A204.1 (cell line): Measurements from ENCODE around the gene GRID1.
"Not testable (repeated sequence)": the region's sequence is repeated elsewhere in the genome, so short reads cannot be mapped to it uniquely, and the experiment has no call there.

Source experiments
- FAIRE-seq: peaks from 2 replicates; lab custom pipeline; 2012; peaks lifted over from hg19 to GRCh38; lab: Jason Lieb, UNC

The GRID1 gene

DNA sequence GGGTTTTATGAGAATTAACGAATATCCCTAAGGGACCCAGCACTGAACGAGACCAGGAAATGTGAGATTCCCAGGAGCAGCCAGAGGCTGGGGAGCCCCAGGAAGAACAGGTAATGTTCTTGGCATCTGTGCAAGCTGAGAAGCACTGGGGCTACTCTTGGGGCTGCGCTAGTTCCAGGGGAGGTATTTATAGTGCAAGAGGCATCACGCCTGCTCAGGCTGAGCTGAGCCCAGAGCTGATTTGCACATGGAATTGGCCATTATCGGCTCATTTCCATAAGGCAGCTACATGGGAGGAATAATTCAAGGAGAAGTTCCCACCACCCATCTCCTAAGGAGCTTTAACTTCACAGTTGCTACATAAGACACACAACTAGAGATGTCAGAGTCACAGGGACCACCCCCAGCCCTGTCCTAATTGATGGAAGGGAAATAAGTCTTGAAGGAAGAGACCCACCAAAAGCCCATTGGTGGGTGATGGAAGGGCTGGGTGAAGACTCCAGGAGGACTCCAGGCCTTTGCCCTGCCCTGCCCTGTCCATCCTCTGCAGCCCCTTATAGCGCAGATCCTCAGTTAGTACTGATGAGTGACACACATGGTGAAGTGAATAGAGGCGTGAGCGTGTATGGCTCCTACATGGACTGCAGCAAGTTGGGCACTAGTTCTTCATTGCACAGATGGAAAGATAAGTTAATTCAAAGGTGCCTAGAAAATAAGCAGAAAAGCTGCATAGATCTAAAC, 178.9 kb downstream of the GRID1 start:
- no peak for FAIRE-seq

- no peak for FAIRE-seq
Observed at GRCh38 chr10:86186633-86187032, 180.0 kb downstream of the GRID1 start.

- no peak for FAIRE-seq
Observed at GRCh38 chr10:86182595-86182994, 184.0 kb downstream of the GRID1 start.

DNA sequence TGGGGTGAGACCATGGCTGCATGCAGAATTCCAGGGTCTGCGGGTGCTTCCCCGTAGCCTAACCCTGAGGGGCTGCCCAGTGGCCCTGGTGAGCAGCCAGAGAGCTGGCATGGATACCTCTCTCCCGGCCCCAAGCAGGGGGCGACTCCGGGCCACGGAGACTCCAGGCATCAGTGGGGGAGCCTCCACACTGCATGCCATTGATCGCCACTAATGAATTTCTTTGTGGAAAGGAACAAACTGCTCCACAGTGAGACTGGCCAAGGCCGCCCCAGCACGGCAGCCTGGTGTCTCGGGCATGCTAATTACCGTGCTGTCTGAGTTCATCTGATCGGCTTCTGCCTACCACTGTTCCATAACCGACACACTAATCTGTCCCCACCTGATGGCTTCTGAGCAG, 184.4 kb downstream of the GRID1 start:
- no peak for FAIRE-seq

GRCh38 chr10:86180861-86181260, 185.7 kb downstream of the GRID1 start:
- no peak for FAIRE-seq

- no peak for FAIRE-seq
Observed at GRCh38 chr10:86179961-86180360, 186.6 kb downstream of the GRID1 start.

DNA sequence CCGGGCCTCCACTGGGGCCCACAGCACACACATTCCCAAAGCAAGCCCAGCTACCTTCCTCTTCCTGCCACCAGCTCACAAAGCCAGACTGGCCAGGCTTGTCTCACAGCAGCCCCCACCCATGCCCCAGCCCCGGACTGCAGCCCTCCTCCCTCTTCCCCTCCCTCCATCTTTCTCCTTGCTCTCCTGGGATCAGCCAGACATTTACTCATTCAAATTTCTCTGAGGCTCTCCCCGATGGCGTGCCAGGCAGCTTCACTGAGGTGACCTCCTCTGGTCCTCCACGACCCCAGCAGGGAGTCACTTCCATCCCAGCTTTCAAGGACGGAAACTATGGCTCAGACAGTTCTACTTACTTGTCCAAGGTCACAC, 187.5 kb downstream of the GRID1 start:
- FAIRE-seq, result no peak

GRCh38 chr10:86178401-86179152, 188.0 kb downstream of the GRID1 start:
- FAIRE-seq, result no peak

DNA sequence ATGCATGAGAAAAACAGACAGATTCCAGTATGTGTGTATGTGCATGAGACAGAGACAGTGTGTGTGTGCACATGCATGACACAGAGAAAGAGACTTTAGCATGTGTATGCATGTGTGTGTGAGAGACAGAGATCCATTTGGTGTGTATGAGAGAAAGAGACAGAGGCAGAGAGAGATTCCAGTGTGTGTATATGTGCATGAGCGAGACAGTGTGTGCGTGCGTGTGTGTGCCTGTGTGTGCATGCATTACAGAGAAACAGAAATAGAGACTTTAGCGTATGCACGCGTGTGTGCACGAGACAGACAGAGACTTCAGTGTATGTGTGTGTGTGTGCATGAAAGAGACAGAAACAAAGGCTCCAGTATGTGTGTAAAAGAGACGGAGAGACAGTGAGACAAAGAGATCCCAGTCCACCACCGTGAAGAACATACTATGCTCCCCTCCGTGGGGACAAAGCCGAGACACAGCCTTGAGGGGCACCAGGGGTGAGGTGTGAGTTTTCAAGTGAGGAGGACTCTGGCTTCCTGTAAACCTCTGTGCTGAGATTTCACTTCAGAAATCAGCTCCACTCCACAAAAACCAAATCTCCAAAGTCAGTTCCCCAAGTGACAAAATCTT, 188.9 kb downstream of the GRID1 start:
- no peak for FAIRE-seq

GRCh38 chr10:86176850-86177536, 189.6 kb downstream of the GRID1 start:
- no peak for FAIRE-seq

DNA sequence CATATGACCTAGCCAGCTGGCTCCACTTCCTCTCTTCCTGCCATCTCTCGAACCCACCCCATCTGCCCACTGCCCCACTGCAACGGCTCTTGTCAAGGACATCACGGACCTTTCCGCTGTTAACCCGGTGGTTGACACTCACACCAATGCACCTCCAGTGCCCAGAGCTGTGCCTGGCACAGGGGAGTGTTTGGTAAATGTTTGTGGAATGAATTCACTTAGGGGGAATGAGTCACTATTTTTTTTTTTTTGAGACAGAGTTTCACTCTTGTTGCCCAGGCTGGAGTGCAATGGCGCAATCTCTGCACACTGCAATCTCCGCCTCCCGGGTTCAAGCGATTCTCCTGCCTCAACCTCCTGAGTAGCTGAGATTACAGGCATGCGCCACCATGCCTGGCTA, 191.1 kb downstream of the GRID1 start:
- FAIRE-seq, result not testable (repeated sequence)

DNA sequence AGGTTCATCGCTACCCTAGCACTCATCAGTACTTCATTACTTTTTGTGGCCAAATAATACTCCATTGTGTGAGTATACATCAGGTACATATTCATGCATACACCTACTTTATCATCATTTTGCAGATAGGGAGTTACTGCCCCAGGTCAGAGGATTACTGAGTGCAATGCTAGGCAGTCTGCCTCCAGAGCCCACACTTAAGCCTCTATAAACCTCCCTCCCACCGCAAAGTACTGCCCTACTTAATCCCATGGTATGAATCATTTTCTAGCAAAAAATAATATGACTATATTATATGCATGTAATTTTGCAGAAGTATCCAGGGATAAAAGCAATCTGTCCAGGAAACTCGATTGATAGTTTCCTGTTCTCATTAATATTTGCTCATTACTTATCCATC, 194.3 kb downstream of the GRID1 start:
- no peak for FAIRE-seq

GRCh38 chr10:86170255-86171108, 196.1 kb downstream of the GRID1 start:
- FAIRE-seq, result no peak

GRCh38 chr10:86169506-86170254, 196.9 kb downstream of the GRID1 start:
- no peak for FAIRE-seq

DNA sequence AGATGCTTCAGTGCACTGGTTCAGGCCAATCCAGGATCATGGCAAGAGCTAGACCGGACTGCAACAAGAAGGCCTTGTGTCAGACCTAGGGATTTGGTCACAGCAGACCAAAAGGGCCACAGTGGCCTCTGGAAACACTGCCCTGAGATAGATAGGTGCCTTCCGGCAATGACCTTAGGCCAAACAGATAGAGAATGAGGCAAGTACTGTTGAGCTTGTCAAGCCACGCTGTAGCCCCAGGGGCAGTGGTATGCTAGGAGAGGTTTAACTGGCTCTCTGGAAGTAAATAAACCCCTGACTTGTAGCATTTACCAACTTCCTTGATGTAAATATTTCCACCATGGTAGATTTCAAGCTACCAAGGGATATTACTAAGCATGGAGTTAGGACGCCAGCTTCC, 197.5 kb downstream of the GRID1 start:
- FAIRE-seq, result no peak

GRCh38 chr10:86168256-86168655, 198.3 kb downstream of the GRID1 start:
- no peak for FAIRE-seq

GRCh38 chr10:86167762-86168128, 198.8 kb downstream of the GRID1 start:
- FAIRE-seq, result no peak

DNA sequence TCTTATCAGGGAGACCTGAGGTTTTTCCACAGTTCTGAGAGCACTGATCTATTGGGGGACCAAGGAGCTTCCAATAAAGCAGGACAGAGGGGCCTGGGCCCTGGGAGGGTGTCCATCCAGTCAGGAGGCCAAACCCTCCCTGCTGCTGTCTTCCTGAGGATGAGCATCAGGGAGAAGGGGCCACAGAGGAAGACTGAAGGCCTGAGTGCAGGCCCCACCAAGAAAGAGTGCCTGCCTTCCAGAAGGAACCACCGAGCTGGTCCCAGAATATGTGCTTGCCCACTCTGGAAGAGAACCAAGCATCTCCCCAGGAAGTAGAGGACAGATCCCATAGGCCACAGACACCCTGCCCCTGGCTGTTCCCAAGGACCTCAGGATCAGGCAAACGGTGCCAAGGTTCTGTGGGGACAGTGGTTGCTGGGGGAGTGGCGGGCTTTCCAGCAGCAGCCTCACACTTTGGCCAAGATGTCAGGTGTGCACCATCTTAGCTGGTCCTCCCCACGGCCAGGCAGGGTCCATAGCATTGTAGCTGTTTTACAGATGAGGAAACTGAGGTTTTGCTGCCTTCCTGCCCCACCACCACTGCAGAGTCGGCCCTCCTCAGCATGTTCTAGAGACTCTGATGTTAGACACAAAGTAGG, 199.4 kb downstream of the GRID1 start:
- no peak for FAIRE-seq

DNA sequence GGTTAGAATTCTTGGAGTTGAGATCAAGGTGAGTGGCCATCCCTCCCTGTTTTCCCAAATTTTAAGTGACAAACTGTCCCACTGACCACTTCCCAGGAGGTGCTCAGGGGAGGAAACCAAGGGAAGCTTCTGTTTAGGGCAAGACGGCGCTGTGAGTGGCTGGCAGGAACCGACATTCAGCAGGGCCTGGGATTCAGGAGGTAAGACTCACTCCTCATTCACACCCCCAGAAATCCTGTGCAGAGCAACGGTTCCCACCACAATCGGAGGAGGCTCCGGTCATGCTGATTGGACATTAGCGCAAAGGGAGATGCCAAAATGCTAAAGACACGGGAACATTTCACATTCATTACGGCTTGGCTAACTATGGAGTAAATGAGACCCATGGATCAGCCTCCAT, 200.9 kb downstream of the GRID1 start:
- FAIRE-seq, result no peak

DNA sequence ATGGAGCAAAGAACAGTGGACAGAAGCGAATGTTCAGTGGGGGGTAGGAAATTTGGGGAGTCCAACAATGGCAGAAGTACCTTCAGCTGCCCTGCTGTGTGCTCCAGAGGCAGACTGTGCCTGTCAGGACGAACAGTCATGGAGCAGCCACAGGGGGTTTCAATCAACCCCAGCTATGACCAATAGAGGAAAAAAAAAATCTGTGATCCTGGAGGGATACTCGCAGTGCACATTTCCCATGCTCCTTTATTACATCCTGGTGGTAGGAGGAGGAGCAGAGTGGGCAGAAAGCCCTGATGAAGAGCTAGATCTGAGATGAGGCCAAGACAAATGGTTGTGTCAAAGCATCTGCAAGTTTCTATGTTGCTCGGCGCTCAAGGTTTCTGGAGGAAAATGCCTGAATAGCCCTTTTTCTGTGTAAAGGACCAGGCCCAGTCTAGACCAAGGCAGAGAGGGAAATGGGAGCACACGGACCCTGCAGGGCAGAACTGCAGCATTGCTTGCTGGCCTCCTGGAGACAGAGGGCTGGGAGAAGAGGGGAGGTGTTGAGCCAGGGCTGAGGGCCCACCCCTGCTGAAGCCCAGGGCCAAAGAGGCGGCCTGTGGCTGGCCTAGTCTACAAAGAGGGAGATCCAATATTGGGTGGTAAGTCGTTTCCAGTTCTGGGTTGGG, 201.5 kb downstream of the GRID1 start:
- FAIRE-seq, result no peak
